ENCODE data around the gene NACAD. TPM values are rescaled to one million over a fixed set of nuclear protein-coding genes. Genes with fewer than 3 reads are reported as not detected.

The NACAD gene
- total and polyA plus RNA-seq, 2 experiments from 2014 or later, result 1.2 to 2.9 TPM

GRCh38 chr7:45044338-45044737 lies 44.4 kb downstream of the NACAD start:
- Histone ChIP-seq H3K4me2 (ENCODE audit: unreplicated experiment) (no peak overlapping the region), H3K79me2 (ENCODE audit: insufficient read depth) (peaks cover 50% of the 10 kb centered on the region), H3F3A (ENCODE audit: insufficient read depth) (no peaks in the 10 kb centered on the region), H3K27ac (no peak overlapping the region), H3K9me2 (ENCODE audit: insufficient read depth) (no peaks in the 10 kb centered on the region), H3K27me3 (replicated peaks; ENCODE audit: insufficient read depth) (no peaks in the 10 kb centered on the region), H3K9me3 (ENCODE audit: low read depth) (no peaks in the 10 kb centered on the region), H4K20me1 (ENCODE audit: insufficient read depth) (no peaks in the 10 kb centered on the region), H3K9ac (no peak overlapping the region), H2AFZ (no peak overlapping the region), H3K4me3 (no peak overlapping the region), H3K4me1 (ENCODE audit: insufficient read depth) (no peaks in the 10 kb centered on the region), H3K36me3 (ENCODE audit: low read depth) (peaks cover 41% of the 10 kb centered on the region; the same call in 1 of the 2 replicates)
- no peak for DNase-seq
- TF ChIP-seq EZH2 (IDR thresholded peaks at IDR 0.05; ENCODE audit: insufficient read depth, poor library complexity, severe bottlenecking) (no peak), EZH2phosphoT487 (IDR thresholded peaks at IDR 0.05; ENCODE audit: insufficient read depth, low read depth) (no peak)
- in situ Hi-C loops (cut with MboI), result no loop called here
- WGBS, 2 experiments (ENCODE audit: low coverage in 1 of 2, low lambda C conversion rate in 2 of 2, missing lambda C conversion rate in 2 of 2), result 88% methylated on average over 5 of the region's 5 CpGs

GRCh38 chr7:45039106-45039505 lies 49.7 kb downstream of the NACAD start:
- peaks cover 41% of the 10 kb centered on the region; the same call in 1 of the 2 replicates for H3K36me3 ChIP-seq (ENCODE audit: low read depth)
- no peaks in the 10 kb centered on the region for H3K9me3 ChIP-seq (ENCODE audit: low read depth)
- no peak for TF ChIP-seq EZH2 (IDR thresholded peaks at IDR 0.05; ENCODE audit: insufficient read depth, poor library complexity, severe bottlenecking)
- no peak for TF ChIP-seq EZH2phosphoT487 (IDR thresholded peaks at IDR 0.05; ENCODE audit: insufficient read depth, low read depth)
- H2AFZ ChIP-seq, result no peak overlapping the region
- H3K9ac ChIP-seq, result no peak overlapping the region
- H3K27ac ChIP-seq, result no peak overlapping the region
- peaks cover 8% of the 10 kb centered on the region for H3F3A ChIP-seq (ENCODE audit: insufficient read depth)
- peaks cover 2% of the 10 kb centered on the region for H3K4me1 ChIP-seq (ENCODE audit: insufficient read depth)
- no peaks in the 10 kb centered on the region for H3K27me3 ChIP-seq (replicated peaks; ENCODE audit: insufficient read depth)
- H4K20me1 ChIP-seq (ENCODE audit: insufficient read depth), result no peaks in the 10 kb centered on the region
- peaks cover 87% of the 10 kb centered on the region for H3K79me2 ChIP-seq (ENCODE audit: insufficient read depth)
- H3K4me3 ChIP-seq, result no peak overlapping the region
- in situ Hi-C loops (cut with MboI), result no loop called here
- no peak overlapping the region for H3K4me2 ChIP-seq (ENCODE audit: unreplicated experiment)
- no peaks in the 10 kb centered on the region for H3K9me2 ChIP-seq (ENCODE audit: insufficient read depth)
- DNase-seq, result no peak
- 92 to 94% methylated on average over 5 of the region's 5 CpGs for WGBS, 2 experiments (ENCODE audit: low coverage in 1 of 2, low lambda C conversion rate in 2 of 2, missing lambda C conversion rate in 2 of 2)

- peaks cover 20% of the 10 kb centered on the region for H3F3A ChIP-seq (ENCODE audit: insufficient read depth)
- no peaks in the 10 kb centered on the region for H3K9me3 ChIP-seq (ENCODE audit: low read depth)
- peaks cover 74% of the 10 kb centered on the region for H3K79me2 ChIP-seq (ENCODE audit: insufficient read depth)
- H3K27me3 ChIP-seq (replicated peaks; ENCODE audit: insufficient read depth), result no peaks in the 10 kb centered on the region
- TF ChIP-seq EZH2 (IDR thresholded peaks at IDR 0.05; ENCODE audit: insufficient read depth, poor library complexity, severe bottlenecking) (no peak), EZH2phosphoT487 (IDR thresholded peaks at IDR 0.05; ENCODE audit: insufficient read depth, low read depth) (no peak)
- peaks cover 14% of the 10 kb centered on the region for H3K4me1 ChIP-seq (ENCODE audit: insufficient read depth)
- in situ Hi-C loops (cut with MboI), result no loop called here
- H3K4me3 ChIP-seq, result no peak overlapping the region
- no peak for DNase-seq
- H3K4me2 ChIP-seq (ENCODE audit: unreplicated experiment), result no peak overlapping the region
- H2AFZ ChIP-seq, result no peak overlapping the region
- no peaks in the 10 kb centered on the region for H3K9me2 ChIP-seq (ENCODE audit: insufficient read depth)
- no peak overlapping the region for H3K9ac ChIP-seq
- 86 to 87% methylated on average over 5 of the region's 5 CpGs for WGBS, 2 experiments (ENCODE audit: low coverage in 1 of 2, low lambda C conversion rate in 2 of 2, missing lambda C conversion rate in 2 of 2)
- H3K36me3 ChIP-seq (ENCODE audit: low read depth), result peaks cover 37% of the 10 kb centered on the region; the same call in 1 of the 2 replicates
- H3K27ac ChIP-seq, result no peak overlapping the region
- H4K20me1 ChIP-seq (ENCODE audit: insufficient read depth), result no peaks in the 10 kb centered on the region
Measured at GRCh38 chr7:45037876-45038275, 50.9 kb downstream of the NACAD start.

GRCh38 chr7:45036796-45037195 lies 52.0 kb downstream of the NACAD start:
- no peak for DNase-seq
- Histone ChIP-seq H3K4me2 (ENCODE audit: unreplicated experiment) (no peak overlapping the region), H3K27me3 (replicated peaks; ENCODE audit: insufficient read depth) (no peaks in the 10 kb centered on the region), H3K36me3 (ENCODE audit: low read depth) (peaks cover 26% of the 10 kb centered on the region; the same call in 1 of the 2 replicates), H3K9ac (no peak overlapping the region), H4K20me1 (ENCODE audit: insufficient read depth) (no peaks in the 10 kb centered on the region), H3K27ac (no peak overlapping the region), H3K9me2 (ENCODE audit: insufficient read depth) (no peaks in the 10 kb centered on the region), H3K79me2 (ENCODE audit: insufficient read depth) (peaks cover 84% of the 10 kb centered on the region), H3F3A (ENCODE audit: insufficient read depth) (peaks cover 24% of the 10 kb centered on the region), H2AFZ (no peak overlapping the region), H3K4me3 (no peak overlapping the region), H3K9me3 (ENCODE audit: low read depth) (no peaks in the 10 kb centered on the region), H3K4me1 (ENCODE audit: insufficient read depth) (peaks cover 18% of the 10 kb centered on the region)
- in situ Hi-C loops (cut with MboI), result no loop called here
- TF ChIP-seq EZH2 (IDR thresholded peaks at IDR 0.05; ENCODE audit: insufficient read depth, poor library complexity, severe bottlenecking) (no peak), EZH2phosphoT487 (IDR thresholded peaks at IDR 0.05; ENCODE audit: insufficient read depth, low read depth) (no peak)
- WGBS, 2 experiments (ENCODE audit: low coverage in 1 of 2, low lambda C conversion rate in 2 of 2, missing lambda C conversion rate in 2 of 2), result 95 to 97% methylated on average over 8 of the region's 8 CpGs

GRCh38 chr7:45036317-45036716 lies 52.5 kb downstream of the NACAD start:
- Histone ChIP-seq H3K79me2 (ENCODE audit: insufficient read depth) (peaks cover 84% of the 10 kb centered on the region), H3K36me3 (ENCODE audit: low read depth) (peaks cover 22% of the 10 kb centered on the region; the same call in 1 of the 2 replicates), H3K9ac (no peak overlapping the region), H3K27ac (no peak overlapping the region), H3K4me2 (ENCODE audit: unreplicated experiment) (no peak overlapping the region), H3K4me3 (no peak overlapping the region), H2AFZ (no peak overlapping the region), H4K20me1 (ENCODE audit: insufficient read depth) (no peaks in the 10 kb centered on the region), H3F3A (ENCODE audit: insufficient read depth) (peaks cover 24% of the 10 kb centered on the region), H3K9me2 (ENCODE audit: insufficient read depth) (no peaks in the 10 kb centered on the region), H3K9me3 (ENCODE audit: low read depth) (no peaks in the 10 kb centered on the region), H3K4me1 (ENCODE audit: insufficient read depth) (peaks cover 18% of the 10 kb centered on the region), H3K27me3 (replicated peaks; ENCODE audit: insufficient read depth) (no peaks in the 10 kb centered on the region)
- in situ Hi-C loops (cut with MboI), result no loop called here
- 71 to 72% methylated on average over 3 of the region's 3 CpGs for WGBS, 2 experiments (ENCODE audit: low coverage in 1 of 2, low lambda C conversion rate in 2 of 2, missing lambda C conversion rate in 2 of 2)
- TF ChIP-seq EZH2phosphoT487 (IDR thresholded peaks at IDR 0.05; ENCODE audit: insufficient read depth, low read depth) (no peak), EZH2 (IDR thresholded peaks at IDR 0.05; ENCODE audit: insufficient read depth, poor library complexity, severe bottlenecking) (no peak)
- DNase-seq, result no peak

Measured in GM23248 (cell line).